Right lobe of liver (tissue), 4 donors: ENCODE measurements around the gene QSER1.

ENCODE experiments used
- CTCF ChIP-seq, 4 donors: fragments of 200-600 bp in 3 of 4; fragments of 450-650 bp in 1 of 4; IDR thresholded peaks; one replicate each; pipeline versions ENCODE4 v1.5.1 to v1.8.0; 2016 to 2022; ENCODE audit warnings: antibody characterized with exemption in 4 of 4, mild to moderate bottlenecking in 2 of 4
- POLR2A ChIP-seq: fragments of 450-650 bp; IDR thresholded peaks from one replicate; pipeline ENCODE4 v1.6.1; 2017; ENCODE audit warnings: antibody characterized with exemption, mild to moderate bottlenecking
- donor health status: DM: no; HTN: no; CAD: no.
- donor health status: DM: no; HTN: no; CAD: no.
- donor health status: DM: no; HTN: yes; CAD: no.

- TF ChIP-seq CTCF (IDR thresholded peaks at IDR 0.05) (no peak), POLR2A (no peak)
These were observed 42.9 kb upstream of the QSER1 start for GRCh38 chr11:32849761-32850160.
